Subcutaneous adipose tissue (tissue), 4 donors: ENCODE data around the gene PLEK. TPM values are rescaled to one million over a fixed set of nuclear protein-coding genes. Genes with fewer than 3 reads are reported as not detected.

ENCODE experiments used
- total RNA-seq, 4 donors: library from RNA; depleted of rRNA; stranded (reverse); fragments of >200 nt; gene quantifications; one replicate each; pipeline ENCODE4 v1.1.0, GENCODE V29; 2016
- TF ChIP-seq, protein P1 (sequence below): fragments of 450-650 bp; IDR thresholded peaks from one replicate; pipeline ENCODE4 v1.5.1; 2016; ENCODE audit warnings: low read depth, mild to moderate bottlenecking, control low read depth, antibody characterized with exemption, moderate library complexity

PLEK gene
- total RNA-seq, 4 donors from 2014 or later: 19.0 to 62.9 (median 31.8) TPM

DNA sequence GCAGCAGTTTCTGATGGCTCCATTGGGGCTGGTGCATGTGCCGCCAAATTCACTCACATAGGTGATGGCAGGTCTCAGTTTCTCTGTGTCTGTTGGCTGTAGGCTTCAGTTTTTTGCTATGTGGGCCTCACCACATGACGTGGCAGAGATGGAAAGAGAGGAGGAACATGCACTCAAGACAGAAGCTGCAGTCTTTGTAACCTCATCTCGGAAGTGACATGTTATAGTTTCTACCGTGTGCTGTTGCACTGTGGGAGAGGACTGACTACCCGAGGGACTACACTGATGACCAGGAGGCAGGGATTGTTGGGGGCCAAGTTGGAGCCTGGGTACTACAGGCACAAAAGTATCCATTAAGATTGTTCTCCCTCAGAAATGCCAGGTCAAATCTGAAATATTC lies 36.2 kb upstream of the PLEK start:
- TF ChIP-seq, protein P1, sequence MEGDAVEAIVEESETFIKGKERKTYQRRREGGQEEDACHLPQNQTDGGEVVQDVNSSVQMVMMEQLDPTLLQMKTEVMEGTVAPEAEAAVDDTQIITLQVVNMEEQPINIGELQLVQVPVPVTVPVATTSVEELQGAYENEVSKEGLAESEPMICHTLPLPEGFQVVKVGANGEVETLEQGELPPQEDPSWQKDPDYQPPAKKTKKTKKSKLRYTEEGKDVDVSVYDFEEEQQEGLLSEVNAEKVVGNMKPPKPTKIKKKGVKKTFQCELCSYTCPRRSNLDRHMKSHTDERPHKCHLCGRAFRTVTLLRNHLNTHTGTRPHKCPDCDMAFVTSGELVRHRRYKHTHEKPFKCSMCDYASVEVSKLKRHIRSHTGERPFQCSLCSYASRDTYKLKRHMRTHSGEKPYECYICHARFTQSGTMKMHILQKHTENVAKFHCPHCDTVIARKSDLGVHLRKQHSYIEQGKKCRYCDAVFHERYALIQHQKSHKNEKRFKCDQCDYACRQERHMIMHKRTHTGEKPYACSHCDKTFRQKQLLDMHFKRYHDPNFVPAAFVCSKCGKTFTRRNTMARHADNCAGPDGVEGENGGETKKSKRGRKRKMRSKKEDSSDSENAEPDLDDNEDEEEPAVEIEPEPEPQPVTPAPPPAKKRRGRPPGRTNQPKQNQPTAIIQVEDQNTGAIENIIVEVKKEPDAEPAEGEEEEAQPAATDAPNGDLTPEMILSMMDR: no peak

DNA sequence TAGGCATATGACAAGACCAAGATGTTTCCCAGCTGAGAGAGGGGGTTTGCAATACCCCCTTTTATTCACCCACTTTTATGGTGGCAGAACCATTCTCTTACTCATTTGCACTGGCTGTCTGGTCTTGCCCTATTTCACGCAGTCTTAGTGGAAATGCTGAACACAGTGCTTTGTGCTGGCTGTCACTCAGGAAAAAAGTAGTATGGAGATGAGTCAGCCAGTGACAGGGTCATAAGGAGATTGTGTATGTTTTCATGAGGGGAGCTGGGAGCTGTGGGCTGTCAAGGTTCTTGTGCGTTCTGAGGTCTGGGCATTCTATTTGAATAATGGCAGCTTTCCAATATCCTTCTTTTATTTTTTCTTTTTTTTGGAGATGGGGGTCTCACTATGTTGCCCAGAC lies 34.4 kb upstream of the PLEK start:
- TF ChIP-seq, protein P1: no peak

DNA sequence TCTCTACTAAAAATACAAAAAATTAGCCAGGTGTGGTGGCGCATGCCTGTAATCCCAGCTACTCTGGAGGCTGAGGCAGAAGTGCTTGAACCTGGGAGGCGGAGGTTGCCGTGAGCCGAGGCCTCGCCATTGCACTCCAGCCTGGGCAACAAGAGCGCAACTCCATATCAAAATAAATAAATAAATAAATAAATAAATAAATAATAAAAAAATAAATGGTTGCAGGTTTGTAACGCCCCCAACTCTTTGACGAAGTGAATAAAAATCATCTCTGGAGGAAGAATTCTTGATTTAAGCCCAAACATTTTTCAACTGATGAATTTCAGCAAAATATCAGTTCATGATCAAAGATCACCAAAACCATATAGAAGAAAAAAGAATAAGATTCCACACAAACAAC lies 32.1 kb upstream of the PLEK start:
- TF ChIP-seq, protein P1: no peak

DNA sequence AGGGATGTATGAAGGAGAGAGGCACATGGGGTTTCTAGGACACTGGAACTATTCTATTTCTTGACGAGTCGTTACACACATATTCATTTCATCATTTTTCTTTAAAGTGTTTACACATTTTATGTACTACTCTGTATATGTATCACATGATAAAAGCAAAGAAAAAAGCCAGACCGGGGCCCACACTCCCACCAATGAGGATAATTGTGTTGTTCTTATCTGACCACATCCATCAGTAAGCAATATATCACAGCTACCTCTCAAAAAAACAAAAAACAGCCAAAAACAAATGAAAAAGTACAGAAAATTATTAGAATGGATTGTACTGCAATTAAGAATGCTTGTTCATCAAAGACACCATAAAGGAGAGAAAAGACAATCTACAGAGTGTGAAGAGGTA lies 31.2 kb upstream of the PLEK start:
- TF ChIP-seq, protein P1: no peak

DNA sequence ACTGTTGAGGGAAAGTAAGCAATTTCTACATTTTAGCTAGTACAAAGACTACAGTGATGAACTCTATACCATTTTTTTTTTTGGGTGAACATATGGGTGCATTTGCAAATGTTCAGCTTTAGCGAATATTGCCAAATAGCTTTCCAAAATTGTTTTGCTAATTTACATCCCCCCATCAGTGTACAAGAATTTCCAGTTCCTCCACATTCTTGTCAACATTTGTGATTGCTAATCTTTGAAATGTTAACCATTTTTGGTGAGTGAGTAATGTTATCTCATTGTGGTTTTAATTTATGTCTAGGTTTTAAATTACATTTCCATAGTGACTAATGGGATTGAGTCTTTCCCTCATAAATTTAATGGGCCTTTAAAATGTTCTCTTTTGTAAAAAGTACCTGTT lies 28.9 kb upstream of the PLEK start:
- TF ChIP-seq, protein P1: no peak

DNA sequence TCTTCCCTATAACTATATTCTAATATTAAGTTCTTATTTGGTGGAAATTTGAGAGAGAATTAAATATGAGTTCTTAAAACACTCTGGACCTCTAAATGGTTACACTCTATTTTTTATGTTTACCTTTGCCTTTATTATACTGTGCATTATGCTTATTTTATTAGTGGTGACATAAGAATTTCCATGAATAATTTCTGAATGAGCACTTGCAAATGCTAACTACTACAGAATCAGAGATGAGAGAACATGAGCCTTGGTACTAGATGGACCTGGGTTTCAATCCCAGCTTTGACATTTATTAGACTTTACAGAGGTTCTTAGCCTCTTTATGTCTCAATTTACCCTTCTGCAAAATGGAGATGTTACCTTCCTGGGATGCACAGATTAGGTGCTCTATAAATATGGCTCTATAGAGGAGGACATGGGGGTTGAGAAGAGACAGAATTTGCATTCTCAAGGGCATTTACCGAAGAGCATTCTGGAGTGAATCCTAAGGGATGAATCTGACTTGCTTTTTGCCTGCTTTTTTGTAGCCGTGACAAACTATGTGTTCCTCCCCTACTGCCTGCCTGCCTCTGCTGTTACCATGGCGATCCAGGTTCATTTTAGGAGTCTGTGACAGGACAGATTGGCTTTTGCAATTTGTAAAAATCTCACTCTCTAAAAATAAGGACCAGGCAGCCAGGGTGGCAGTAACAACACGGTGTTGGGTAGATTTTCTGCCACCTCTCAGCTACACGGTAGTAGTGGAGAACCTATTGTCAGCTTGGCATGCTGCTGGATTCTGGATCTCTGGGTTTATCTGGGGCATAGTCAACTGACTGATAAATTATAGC lies 24.6 kb upstream of the PLEK start:
- TF ChIP-seq, protein P1: no peak

DNA sequence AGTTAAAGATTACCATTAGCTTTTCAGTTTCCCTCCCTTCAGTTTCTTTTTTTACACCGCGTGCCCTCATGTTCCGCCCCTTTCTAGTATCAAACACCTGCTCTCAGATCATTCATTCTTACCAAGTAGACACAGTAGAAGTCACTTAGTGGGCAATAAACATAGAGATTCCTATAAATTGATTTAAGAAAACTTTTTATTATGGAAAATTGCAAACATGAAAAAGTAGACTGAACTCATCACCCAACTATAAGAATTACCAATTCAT lies 24.1 kb upstream of the PLEK start:
- TF ChIP-seq, protein P1: no peak
